Naive thymus-derived CD8-positive, alpha-beta T cell (primary cell): ENCODE results near the gene AEBP2. TPM values are rescaled to one million over a fixed set of nuclear protein-coding genes. Genes with fewer than 3 reads are reported as not detected.
A peak's percentile ranks its signal among the peaks of the same experiment; 100 is the strongest.

ENCODE experiments used
- ATAC-seq, 2 donors: fragments of 150-1000 bp; cut with Tn5 transposase in 1 of 2; sonication (Bioruptor Pico), chemical (Tn5 transposase) in 1 of 2; 1 replicate in 1 of 2; 2 replicates in 1 of 2; pipeline ENCODE4 v1.10.0; 2021; ENCODE audit warnings: mild to moderate bottlenecking in 2 of 2, moderate library complexity in 2 of 2
- POLR2A ChIA-PET: fragments of 350-600 bp; sonication (Branson Sonifier 250); formaldehyde crosslinking; loops from one replicate; lab custom pipeline; 2021; ENCODE audit warnings: antibody characterized with exemption; lab: Charles Lee
- DNase-seq, 10 donors: peaks; one replicate each; pipeline versions ENCODE4 v3.0.0 to v3.0.0-alpha.2; 2020 to 2022
- H3K27ac Mint-ChIP-seq, 10 donors: one replicate each; pipeline ENCODE4 v1.8.0; 2020 to 2022; ENCODE audit warnings: mild to moderate bottlenecking in 10 of 10, mixed read lengths in 10 of 10, moderate library complexity in 4 of 10, inconsistent platforms in 1 of 10
- H3K27me3 Mint-ChIP-seq, 5 donors: one replicate each; pipeline ENCODE4 v1.8.0; 2021 to 2022; ENCODE audit warnings: mixed read lengths in 5 of 5
- H3K36me3 Mint-ChIP-seq, 3 donors: one replicate each; pipeline ENCODE4 v1.8.0; 2020 to 2022; ENCODE audit warnings: mixed read lengths in 3 of 3, mild to moderate bottlenecking in 2 of 3, inconsistent platforms in 1 of 3
- H3K4me1 Mint-ChIP-seq, 4 donors: one replicate each; pipeline ENCODE4 v1.8.0; 2021 to 2022; ENCODE audit warnings: mixed read lengths in 4 of 4
- H3K4me3 Mint-ChIP-seq, 10 donors: one replicate each; pipeline ENCODE4 v1.8.0; 2020 to 2022; ENCODE audit warnings: mild to moderate bottlenecking in 10 of 10, mixed read lengths in 10 of 10, moderate library complexity in 6 of 10, inconsistent platforms in 1 of 10
- H3K9me3 Mint-ChIP-seq, 9 donors: one replicate each; pipeline ENCODE4 v1.8.0; 2020 to 2022; ENCODE audit warnings: mixed read lengths in 9 of 9, mild to moderate bottlenecking in 3 of 9, inconsistent platforms in 1 of 9, moderate library complexity in 1 of 9
- polyA plus RNA-seq, 3 donors: library from polyadenylated mRNA; unstranded; fragments of 300-500 nt; fragmentation: Illumina TruSeq; gene quantifications; one replicate each; pipeline ENCODE4 v1.2.3, GENCODE V29; 2021
- total RNA-seq, 8 experiments: library from RNA in 2 of 8; stranded (reverse) in 2 of 8; gene quantifications; one replicate each; pipeline ENCODE4 v1.2.3 and lab custom pipeline; 2021 to 2026

Gene AEBP2
- total and polyA plus RNA-seq, 5 experiments from 2014 or later, result 8.5 to 66.4 (median 15.5) TPM

GRCh38 chr12:19525274-19525673 lies 86.0 kb downstream of the AEBP2 start:
- Mint-ChIP-seq H3K4me3 (no peak overlapping the region), H3K4me1 (peaks cover 21 to 42% (median 32%) of the 10 kb centered on the region in 4 donors), H3K9me3 (no peaks in the 10 kb centered on the region), H3K27me3 (no peaks in the 10 kb centered on the region), H3K27ac (peak overlapping the region in 4 of 10 donors; percentile 38 to 81 (median 54)), H3K36me3 (peaks cover 0 to 24% (median 2%) of the 10 kb centered on the region in 3 donors)
- no peak for ATAC-seq
- POLR2A ChIA-PET, result no interaction called here
- DNase-seq, result no peak

GRCh38 chr12:19527866-19528265 lies 88.6 kb downstream of the AEBP2 start:
- Mint-ChIP-seq H3K36me3 (peaks cover 0 to 21% (median 4%) of the 10 kb centered on the region in 3 donors), H3K4me1 (peaks cover 27 to 48% (median 37%) of the 10 kb centered on the region in 4 donors), H3K4me3 (no peak overlapping the region), H3K27me3 (no peaks in the 10 kb centered on the region), H3K9me3 (no peaks in the 10 kb centered on the region), H3K27ac (peak overlapping the region in 7 of 10 donors; percentile 28 to 85 (median 59))
- DNase-seq (no peak), ATAC-seq (no peak)
- POLR2A ChIA-PET, result no interaction called here

- Mint-ChIP-seq H3K9me3 (no peaks in the 10 kb centered on the region), H3K4me3 (peak overlapping the region in 8 of 10 donors; percentile 1 to 82 (median 46)), H3K27me3 (no peaks in the 10 kb centered on the region), H3K4me1 (peaks cover 27 to 48% (median 37%) of the 10 kb centered on the region in 4 donors), H3K36me3 (peaks cover 0 to 22% (median 9%) of the 10 kb centered on the region in 3 donors), H3K27ac (peak overlapping the region in 9 of 10 donors; percentile 8 to 87 (median 81))
- DNase-seq (no peak), ATAC-seq (peak; percentile 23 to 35)
- POLR2A ChIA-PET, result no interaction called here
Observed at GRCh38 chr12:19528750-19529149, 89.5 kb downstream of the AEBP2 start.

- ATAC-seq, result no peak
- Mint-ChIP-seq H3K4me1 (peaks cover 32 to 49% (median 37%) of the 10 kb centered on the region in 4 donors), H3K27me3 (no peaks in the 10 kb centered on the region), H3K36me3 (peaks cover 3 to 17% (median 13%) of the 10 kb centered on the region in 3 donors), H3K9me3 (peaks cover 0 to 4% (median 2%) of the 10 kb centered on the region in 9 donors), H3K4me3 (no peak overlapping the region), H3K27ac (peak overlapping the region in 3 of 10 donors; percentile 31 to 56 (median 41))
- DNase-seq, result no peak
- POLR2A ChIA-PET, result no interaction called here
Observed at GRCh38 chr12:19529951-19530636, 90.8 kb downstream of the AEBP2 start.

- H3K4me1 Mint-ChIP-seq, result peaks cover 34 to 48% (median 37%) of the 10 kb centered on the region in 4 donors
- no peak for DNase-seq
- H3K9me3 Mint-ChIP-seq, result peaks cover 0 to 10% (median 6%) of the 10 kb centered on the region in 9 donors
- POLR2A ChIA-PET, result no interaction called here
- H3K4me3 Mint-ChIP-seq, result no peak overlapping the region
- no peak for ATAC-seq
- no peak overlapping the region for H3K27ac Mint-ChIP-seq
- H3K36me3 Mint-ChIP-seq, result peaks cover 8 to 18% (median 18%) of the 10 kb centered on the region in 3 donors
- no peaks in the 10 kb centered on the region for H3K27me3 Mint-ChIP-seq
Observed at GRCh38 chr12:19530637-19531023, 91.3 kb downstream of the AEBP2 start.

GRCh38 chr12:19533567-19533966 lies 94.3 kb downstream of the AEBP2 start:
- POLR2A ChIA-PET, result no interaction called here
- H3K4me1 Mint-ChIP-seq, result peaks cover 19 to 26% (median 23%) of the 10 kb centered on the region in 4 donors
- no peak overlapping the region for H3K4me3 Mint-ChIP-seq
- peak overlapping the region in 1 of 10 donors; percentile 79 for H3K27ac Mint-ChIP-seq
- ATAC-seq, result no peak
- peaks cover 17 to 34% (median 21%) of the 10 kb centered on the region in 3 donors for H3K36me3 Mint-ChIP-seq
- no peak for DNase-seq
- peaks cover 0 to 20% (median 12%) of the 10 kb centered on the region in 9 donors for H3K9me3 Mint-ChIP-seq
- H3K27me3 Mint-ChIP-seq, result no peaks in the 10 kb centered on the region

- DNase-seq (no peak), ATAC-seq (no peak)
- peaks cover 18 to 56% (median 28%) of the 10 kb centered on the region in 3 donors for H3K36me3 Mint-ChIP-seq
- H3K9me3 Mint-ChIP-seq, result peaks cover 0 to 26% (median 13%) of the 10 kb centered on the region in 9 donors
- H3K27ac Mint-ChIP-seq, result no peak overlapping the region
- no peaks in the 10 kb centered on the region for H3K27me3 Mint-ChIP-seq
- peaks cover 0 to 5% (median 2%) of the 10 kb centered on the region in 4 donors for H3K4me1 Mint-ChIP-seq
- no peak overlapping the region for H3K4me3 Mint-ChIP-seq
- POLR2A ChIA-PET, result no interaction called here
Observed at GRCh38 chr12:19539071-19539470, 99.8 kb downstream of the AEBP2 start.

- peak overlapping the region in 1 of 10 donors; percentile 5 for H3K4me3 Mint-ChIP-seq
- no peak for DNase-seq
- no peaks in the 10 kb centered on the region for H3K27me3 Mint-ChIP-seq
- H3K36me3 Mint-ChIP-seq, result peaks cover 18 to 62% (median 28%) of the 10 kb centered on the region in 3 donors
- H3K9me3 Mint-ChIP-seq, result peaks cover 0 to 26% (median 13%) of the 10 kb centered on the region in 9 donors
- peak overlapping the region in 2 of 10 donors; percentile 37 to 70 for H3K27ac Mint-ChIP-seq
- peaks cover 0 to 4% (median 2%) of the 10 kb centered on the region in 4 donors for H3K4me1 Mint-ChIP-seq
- no peak for ATAC-seq
- POLR2A ChIA-PET, result no interaction called here
Observed at GRCh38 chr12:19539836-19540235, 100.5 kb downstream of the AEBP2 start.

GRCh38 chr12:19542606-19543005 lies 103.3 kb downstream of the AEBP2 start:
- Mint-ChIP-seq H3K36me3 (peaks cover 10 to 41% (median 12%) of the 10 kb centered on the region in 3 donors), H3K4me3 (no peak overlapping the region), H3K27me3 (no peaks in the 10 kb centered on the region), H3K4me1 (peaks cover 0 to 7% (median 0%) of the 10 kb centered on the region in 4 donors), H3K27ac (no peak overlapping the region), H3K9me3 (peaks cover 0 to 6% (median 0%) of the 10 kb centered on the region in 9 donors)
- ATAC-seq (no peak), DNase-seq (no peak)
- POLR2A ChIA-PET, result no interaction called here

GRCh38 chr12:19544353-19544752 lies 105.1 kb downstream of the AEBP2 start:
- Mint-ChIP-seq H3K27me3 (no peaks in the 10 kb centered on the region), H3K4me3 (no peak overlapping the region), H3K9me3 (peaks cover 0 to 6% (median 0%) of the 10 kb centered on the region in 9 donors), H3K36me3 (peaks cover 10 to 37% (median 10%) of the 10 kb centered on the region in 3 donors), H3K27ac (no peak overlapping the region), H3K4me1 (peaks cover 0 to 7% (median 0%) of the 10 kb centered on the region in 4 donors)
- ATAC-seq (no peak), DNase-seq (no peak)
- POLR2A ChIA-PET, result no interaction called here

GRCh38 chr12:19545301-19545700 lies 106.0 kb downstream of the AEBP2 start:
- DNase-seq (no peak), ATAC-seq (no peak)
- peaks cover 0 to 7% (median 0%) of the 10 kb centered on the region in 4 donors for H3K4me1 Mint-ChIP-seq
- H3K27ac Mint-ChIP-seq, result no peak overlapping the region
- peaks cover 0 to 6% (median 0%) of the 10 kb centered on the region in 9 donors for H3K9me3 Mint-ChIP-seq
- peaks cover 5 to 36% (median 10%) of the 10 kb centered on the region in 3 donors for H3K36me3 Mint-ChIP-seq
- no peak overlapping the region for H3K4me3 Mint-ChIP-seq
- no peaks in the 10 kb centered on the region for H3K27me3 Mint-ChIP-seq
- POLR2A ChIA-PET, result no interaction called here

GRCh38 chr12:19546027-19546426 lies 106.7 kb downstream of the AEBP2 start:
- Mint-ChIP-seq H3K27me3 (no peaks in the 10 kb centered on the region), H3K4me3 (no peak overlapping the region), H3K9me3 (peaks cover 0 to 6% (median 0%) of the 10 kb centered on the region in 9 donors), H3K4me1 (peaks cover 0 to 7% (median 0%) of the 10 kb centered on the region in 4 donors), H3K27ac (no peak overlapping the region), H3K36me3 (peaks cover 5 to 29% (median 12%) of the 10 kb centered on the region in 3 donors)
- POLR2A ChIA-PET, result no interaction called here
- DNase-seq, result no peak
- ATAC-seq, result no peak

- Mint-ChIP-seq H3K9me3 (peaks cover 0 to 3% (median 0%) of the 10 kb centered on the region in 9 donors), H3K27ac (peak overlapping the region in 1 of 10 donors; percentile 37), H3K4me3 (no peak overlapping the region), H3K36me3 (peaks cover 5 to 23% (median 13%) of the 10 kb centered on the region in 3 donors), H3K27me3 (no peaks in the 10 kb centered on the region), H3K4me1 (peaks cover 0 to 7% (median 0%) of the 10 kb centered on the region in 4 donors)
- ATAC-seq, result no peak
- POLR2A ChIA-PET, result no interaction called here
- no peak for DNase-seq
Observed at GRCh38 chr12:19546611-19547162, 107.4 kb downstream of the AEBP2 start.
